GM21528 (cell line): ENCODE data around the gene ZNF487.
"Not testable (repeated sequence)": the region's sequence is repeated elsewhere in the genome, so short reads cannot be mapped to it uniquely, and the experiment has no call there.

ENCODE experiments used
- ATAC-seq: cut with Tn5 transposase; IDR thresholded peaks from one replicate; pipeline ENCODE4 v1.9.1; 2021; ENCODE audit warnings: mild to moderate bottlenecking, moderate library complexity; ENCODE audit not compliant: unreplicated experiment, low FRiP score

The ZNF487 gene

GRCh38 chr10:43403911-43404703 lies 32.8 kb upstream of the ZNF487 start:
- ATAC-seq, result no peak

GRCh38 chr10:43404704-43405084 lies 32.2 kb upstream of the ZNF487 start:
- ATAC-seq, result no peak

DNA sequence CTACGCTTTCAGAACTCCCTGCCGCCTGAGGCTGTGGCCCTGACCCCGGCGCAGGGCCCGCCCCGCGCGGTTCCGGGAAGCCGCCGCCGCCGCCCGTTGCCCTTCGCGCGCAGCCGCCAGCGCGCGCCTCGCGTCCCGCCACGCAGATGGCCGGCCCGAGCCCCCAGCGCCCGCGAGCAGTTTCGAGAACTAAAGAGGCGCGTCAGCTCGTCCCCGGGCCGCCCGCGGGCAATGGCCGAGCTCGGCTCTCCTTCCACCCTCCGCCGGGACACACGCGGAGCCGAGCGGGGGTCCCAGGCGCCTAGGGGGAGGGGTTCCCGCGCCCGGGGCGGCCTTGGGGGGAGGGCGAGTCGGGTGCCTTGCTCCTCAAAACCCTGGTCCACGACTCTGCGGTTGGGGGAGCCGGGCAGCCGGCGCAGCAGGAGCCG lies 29.7 kb upstream of the ZNF487 start:
- no peak for ATAC-seq

GRCh38 chr10:43407576-43408330 lies 29.2 kb upstream of the ZNF487 start:
- ATAC-seq, result peak; percentile 60

DNA sequence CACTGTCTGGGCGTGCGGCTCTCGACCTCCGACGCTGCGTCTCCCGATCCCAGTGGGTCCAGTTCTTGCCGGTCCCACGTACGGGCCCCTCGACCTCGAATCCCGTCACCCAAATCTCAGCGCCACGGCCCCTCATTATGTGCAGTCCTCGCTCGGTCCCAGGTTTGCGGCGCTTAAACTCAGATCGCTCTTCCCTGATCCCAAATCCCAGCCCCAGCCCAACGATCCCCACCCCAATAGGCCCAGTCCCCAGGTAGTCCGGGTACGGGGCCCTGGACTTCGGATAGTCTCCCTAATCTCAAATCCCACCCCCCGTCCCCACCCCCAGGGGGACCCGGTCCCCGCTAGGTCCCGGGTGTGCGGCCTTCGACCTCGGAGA lies 28.6 kb upstream of the ZNF487 start:
- peak; percentile 7 for ATAC-seq

DNA sequence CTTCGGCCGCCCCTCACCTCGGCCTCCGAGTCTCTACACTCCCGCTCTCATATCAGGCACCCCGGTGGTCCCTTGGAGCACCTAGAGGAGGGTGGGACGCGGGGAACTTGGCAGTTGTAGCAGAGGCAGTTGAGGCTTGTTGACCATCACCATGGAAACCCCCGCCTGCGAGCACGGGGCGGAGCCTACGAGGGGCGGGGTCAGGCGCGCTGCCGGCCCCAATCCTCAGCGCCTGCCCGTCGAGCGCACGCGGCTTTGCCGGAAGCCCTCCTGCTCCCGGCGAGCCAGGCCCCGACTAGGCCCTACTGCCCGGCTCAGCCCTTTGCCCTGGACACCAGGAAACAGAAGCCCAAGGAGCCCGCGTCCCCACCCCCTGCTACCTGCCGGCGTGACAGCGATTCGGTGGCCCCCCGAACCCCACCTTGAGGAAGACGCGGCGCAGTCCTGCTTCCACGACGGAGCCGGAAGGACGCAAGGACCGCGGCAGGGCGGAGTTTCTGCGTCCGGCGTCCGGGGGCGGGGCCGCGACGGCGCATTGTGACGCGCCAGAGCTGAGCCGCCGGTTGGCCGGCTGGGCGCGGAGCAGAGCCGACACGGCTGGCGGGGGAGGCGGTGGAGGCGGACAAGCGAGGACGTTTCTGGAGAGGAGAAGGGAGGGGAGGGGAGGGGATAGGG lies 28.1 kb upstream of the ZNF487 start, which contains the start of gene HNRNPF:
Gene HNRNPF (minus strand): TSS at position 477 of the 675 bp plus-strand sequence. CDS start 21,302 bp downstream, outside the sequence.
- peak; percentile 67 for ATAC-seq

DNA sequence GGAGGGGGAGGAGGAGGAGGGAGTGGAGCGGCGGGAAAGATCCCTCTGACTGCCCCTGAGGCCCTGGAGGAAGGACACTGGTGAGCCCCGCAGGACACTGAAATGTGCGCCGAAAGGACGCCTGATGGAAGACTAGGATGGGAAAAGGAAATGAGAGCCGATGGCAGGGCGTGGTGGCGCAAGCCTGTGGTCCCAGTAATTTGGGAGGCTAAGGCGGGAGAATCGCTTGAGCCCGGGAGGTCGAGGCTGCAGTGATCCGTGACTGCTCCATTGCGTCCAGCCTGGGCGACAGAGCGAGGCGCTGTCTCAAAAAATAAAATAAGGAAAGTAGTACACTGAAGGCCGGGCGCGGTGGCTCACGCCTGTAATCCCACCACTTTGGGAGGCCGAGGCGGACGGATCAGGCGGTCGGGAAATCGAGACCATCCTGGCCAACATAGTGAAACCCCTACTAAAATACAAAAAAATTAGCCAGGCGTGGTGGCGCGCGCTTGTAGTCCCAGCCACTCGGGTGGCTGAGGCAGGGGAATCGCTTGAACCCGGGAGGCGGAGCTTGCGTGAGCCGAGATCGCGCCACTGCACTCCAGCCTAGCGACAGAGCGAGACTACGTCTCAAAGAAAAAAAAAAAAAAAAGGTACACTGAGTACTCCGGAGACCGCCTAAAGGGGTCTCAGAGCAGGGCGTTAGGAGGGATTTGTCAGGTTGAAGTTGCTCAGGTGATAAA lies 27.4 kb upstream of the ZNF487 start:
- ATAC-seq, result peak; percentile 0

GRCh38 chr10:43410345-43410744 lies 26.6 kb upstream of the ZNF487 start:
- no peak for ATAC-seq

DNA sequence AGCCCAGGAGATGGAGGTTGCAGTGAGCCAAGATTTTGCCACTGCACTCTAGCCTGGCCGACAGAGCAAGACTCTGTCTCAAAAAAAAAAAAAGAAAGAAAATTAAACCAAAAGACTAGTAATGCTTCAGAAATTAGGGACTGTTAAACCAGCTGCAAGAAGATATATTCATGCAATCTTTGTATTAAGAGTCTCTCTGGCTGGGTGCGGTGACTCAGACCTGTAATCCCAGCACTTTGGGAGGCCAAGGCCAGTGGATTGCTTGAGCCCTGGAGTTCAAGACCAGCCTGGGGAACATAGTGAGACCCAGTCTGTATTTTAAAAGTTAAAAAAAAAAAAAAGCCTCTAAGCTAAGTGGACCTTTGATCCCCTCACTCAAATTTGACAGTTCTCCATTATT lies 25.4 kb upstream of the ZNF487 start:
- ATAC-seq, result no peak

- ATAC-seq, result no peak
These were observed 21.4 kb upstream of the ZNF487 start for GRCh38 chr10:43415544-43415943.

DNA sequence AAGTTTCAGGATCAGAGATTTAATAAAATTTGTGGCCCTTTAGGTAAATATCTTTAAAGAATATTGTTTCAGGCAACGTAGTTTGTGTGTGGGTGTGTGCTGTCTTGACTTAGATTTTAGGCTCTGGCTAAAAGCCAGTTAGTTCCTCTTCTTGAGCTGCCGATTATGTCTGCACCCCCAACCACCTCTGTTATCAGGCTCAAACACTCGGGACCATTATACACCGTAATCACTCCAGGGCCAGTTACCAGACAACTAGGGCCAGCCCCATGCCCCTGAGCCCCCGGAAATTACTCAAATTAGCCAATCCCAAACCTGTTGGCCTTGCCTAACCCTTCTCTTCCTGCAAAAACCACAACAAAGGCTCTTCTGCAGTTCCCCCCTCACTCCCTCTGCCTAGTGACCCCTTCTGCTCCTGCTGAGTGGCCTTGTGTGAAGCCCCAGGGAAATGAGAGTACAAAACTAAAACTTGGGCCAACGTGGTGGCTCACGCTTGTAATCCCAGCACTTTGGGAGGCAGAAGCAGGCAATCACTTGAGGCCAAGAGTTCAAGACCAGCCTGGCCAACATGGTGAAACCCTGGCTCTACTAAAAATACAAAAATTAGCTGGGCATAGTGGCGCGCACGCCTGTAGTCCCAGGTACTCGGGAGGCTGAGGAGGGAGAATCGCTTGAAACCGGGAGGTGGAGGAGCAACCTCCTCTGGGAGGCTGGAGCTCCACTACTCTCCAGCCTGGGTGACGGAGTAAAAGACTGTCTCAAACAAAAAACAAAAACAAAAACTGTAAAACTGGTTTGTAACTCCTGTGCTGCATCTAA lies 18.8 kb upstream of the ZNF487 start:
- no peak for ATAC-seq

DNA sequence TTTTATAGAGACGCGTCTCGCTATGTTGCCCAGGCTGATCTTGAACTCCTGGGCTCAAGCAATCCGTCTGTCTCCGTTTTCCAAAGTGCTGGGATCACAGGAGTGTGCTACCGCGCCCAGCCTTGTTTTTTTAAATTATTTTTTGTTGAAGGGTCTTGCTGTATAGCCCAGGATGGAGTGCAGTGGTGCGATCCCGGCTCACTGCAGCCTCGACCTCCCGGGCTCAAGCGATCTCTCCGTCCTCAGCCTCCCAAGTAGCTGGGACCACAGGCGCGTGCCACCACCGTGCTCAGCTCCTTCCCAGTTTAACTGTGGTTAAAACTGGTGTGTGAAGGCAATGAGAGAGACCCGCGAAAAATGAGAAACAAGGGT lies 16.9 kb upstream of the ZNF487 start:
- ATAC-seq, result no peak

DNA sequence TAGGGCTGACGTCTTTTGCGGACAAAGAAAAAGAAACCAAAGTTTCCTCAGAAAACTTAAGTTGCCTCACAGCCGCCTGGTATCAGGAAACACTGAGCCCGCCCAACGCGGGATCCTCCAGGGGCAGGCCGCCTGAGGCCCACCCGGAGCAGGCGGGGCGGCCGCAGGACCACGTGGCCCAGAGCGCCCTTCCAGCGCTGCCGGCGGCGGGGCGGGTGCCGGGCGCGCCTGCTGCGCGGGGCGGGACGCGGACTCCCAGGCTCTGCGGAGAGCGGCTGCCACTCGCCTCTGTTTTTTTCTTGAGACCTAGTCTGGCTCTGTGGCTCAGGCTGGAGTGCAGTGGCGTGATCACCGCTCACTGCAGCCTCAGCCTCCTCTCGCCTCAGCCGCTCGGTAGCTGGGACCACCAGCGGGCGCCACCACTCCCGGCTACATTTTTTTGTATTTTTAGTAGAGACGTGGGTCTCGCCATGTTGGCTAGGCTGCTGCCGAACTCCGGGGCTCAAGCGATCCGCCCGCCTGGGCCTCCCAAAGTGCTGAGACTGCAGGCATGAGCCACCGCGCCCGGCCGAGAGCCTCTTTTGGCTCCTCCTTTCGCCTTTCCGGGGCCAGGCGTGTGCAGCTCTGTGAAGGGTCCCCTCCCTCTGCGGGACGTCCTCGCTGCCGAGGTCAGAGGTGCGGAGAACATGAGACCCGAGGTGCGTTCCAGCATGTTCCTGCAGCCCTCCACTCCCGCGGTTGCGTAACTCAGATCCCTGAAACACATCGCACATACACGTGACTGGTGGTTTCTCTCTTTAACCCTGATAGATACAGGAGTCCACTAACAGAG lies 16.3 kb upstream of the ZNF487 start:
- peak; percentile 87 for ATAC-seq

GRCh38 chr10:43421201-43421507 lies 15.8 kb upstream of the ZNF487 start:
- ATAC-seq, result no peak

DNA sequence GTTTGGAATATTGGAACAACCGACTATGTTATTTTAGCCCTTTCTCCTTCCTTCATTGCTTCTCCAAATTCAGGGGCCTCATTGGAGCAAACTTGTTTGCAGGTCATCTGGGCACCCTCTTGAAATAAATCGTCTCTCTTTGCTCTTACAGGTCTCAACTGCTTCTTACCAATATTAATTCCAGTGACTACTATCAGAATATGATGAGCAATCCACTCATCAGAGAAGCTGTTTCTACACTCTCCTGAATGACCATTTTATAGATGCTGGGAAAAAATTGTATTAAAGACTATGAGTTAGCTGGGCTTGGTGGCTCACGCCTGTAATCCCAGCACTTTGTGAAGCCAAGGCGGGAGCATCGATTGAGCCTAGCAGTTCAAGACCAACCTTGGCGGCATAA lies 15.4 kb upstream of the ZNF487 start:
- no peak for ATAC-seq

- ATAC-seq, result not testable (repeated sequence)
These were observed 15.0 kb upstream of the ZNF487 start for GRCh38 chr10:43421944-43422343.

GRCh38 chr10:43424416-43424815 lies 12.5 kb upstream of the ZNF487 start:
- no peak for ATAC-seq

DNA sequence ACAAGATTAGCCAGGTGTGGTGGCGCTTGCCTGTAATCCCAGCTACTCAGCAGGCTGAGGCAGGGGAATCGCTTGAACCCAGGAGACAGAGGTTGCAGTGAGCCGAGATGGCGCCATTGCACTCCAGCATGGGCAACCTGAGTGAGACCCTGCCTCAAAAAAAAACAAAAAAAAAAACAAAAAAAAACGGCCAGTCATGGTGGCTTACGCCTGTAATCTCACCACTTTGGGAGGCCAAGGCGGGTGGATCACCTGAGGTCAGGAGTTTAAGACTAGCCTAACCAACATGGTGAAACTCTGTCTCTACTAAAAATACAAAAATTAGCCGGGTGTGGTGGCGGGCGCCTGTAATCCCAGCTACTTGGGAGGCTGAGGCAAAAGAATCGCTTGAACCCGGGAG lies 10.4 kb upstream of the ZNF487 start:
- ATAC-seq, result not testable (repeated sequence)

DNA sequence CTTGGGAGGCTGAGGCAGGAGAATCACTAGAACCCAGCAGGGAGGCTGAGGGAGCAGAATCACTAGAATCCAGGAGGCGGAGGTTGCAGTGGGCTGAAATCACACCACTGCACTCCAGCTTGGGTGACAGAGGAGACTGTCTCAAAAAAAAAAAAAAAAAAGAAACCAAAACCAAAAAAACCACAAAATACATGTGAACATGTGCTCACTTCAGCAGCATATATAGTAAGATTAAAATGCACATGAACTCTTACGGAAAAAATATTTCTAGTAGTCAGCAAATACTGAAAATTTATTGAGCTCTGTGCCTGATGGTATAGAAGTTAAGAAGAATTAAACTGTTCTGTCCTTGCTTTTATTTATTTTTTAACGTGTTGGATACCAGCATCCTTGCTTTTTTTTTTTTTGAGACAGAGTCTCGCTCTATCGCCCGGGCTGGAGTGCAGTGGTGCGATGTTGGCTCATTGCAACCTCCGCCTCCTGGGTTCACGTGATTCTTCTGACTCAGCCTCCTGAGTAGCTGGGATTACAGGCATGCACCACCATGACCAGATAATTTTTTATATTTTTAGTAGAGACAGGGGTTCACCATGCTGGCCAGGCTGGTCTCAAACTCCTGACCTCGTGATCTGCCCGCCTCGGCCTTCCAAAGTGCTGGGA lies 9.6 kb upstream of the ZNF487 start:
- peak; percentile 68 for ATAC-seq
